Activated CD8-positive, alpha-beta memory T cell treated with anti-CD3 and anti-CD28 coated beads for 36 hours (primary cell): Measurements from ENCODE around the gene KDM2A. TPM values are rescaled to one million over a fixed set of nuclear protein-coding genes. Genes with fewer than 3 reads are reported as not detected.

Source experiments
- CTCF ChIA-PET: fragments of 350-600 bp; sonication (Branson Sonifier 250); formaldehyde crosslinking; loops from one replicate; lab custom pipeline; 2021; ENCODE audit warnings: antibody characterized with exemption; lab: Charles Lee
- POLR2A ChIA-PET: fragments of 350-600 bp; sonication (Branson Sonifier 250); formaldehyde crosslinking; loops from one replicate; lab custom pipeline; 2021; ENCODE audit warnings: antibody characterized with exemption; lab: Charles Lee
- total RNA-seq, 2 experiments: library from RNA; stranded (reverse); gene quantifications; one replicate each; pipeline ENCODE4 v1.2.3, GENCODE V29; 2021

The KDM2A gene
- total RNA-seq, 2 experiments from 2014 or later: 85.3 to 87.6 TPM

DNA sequence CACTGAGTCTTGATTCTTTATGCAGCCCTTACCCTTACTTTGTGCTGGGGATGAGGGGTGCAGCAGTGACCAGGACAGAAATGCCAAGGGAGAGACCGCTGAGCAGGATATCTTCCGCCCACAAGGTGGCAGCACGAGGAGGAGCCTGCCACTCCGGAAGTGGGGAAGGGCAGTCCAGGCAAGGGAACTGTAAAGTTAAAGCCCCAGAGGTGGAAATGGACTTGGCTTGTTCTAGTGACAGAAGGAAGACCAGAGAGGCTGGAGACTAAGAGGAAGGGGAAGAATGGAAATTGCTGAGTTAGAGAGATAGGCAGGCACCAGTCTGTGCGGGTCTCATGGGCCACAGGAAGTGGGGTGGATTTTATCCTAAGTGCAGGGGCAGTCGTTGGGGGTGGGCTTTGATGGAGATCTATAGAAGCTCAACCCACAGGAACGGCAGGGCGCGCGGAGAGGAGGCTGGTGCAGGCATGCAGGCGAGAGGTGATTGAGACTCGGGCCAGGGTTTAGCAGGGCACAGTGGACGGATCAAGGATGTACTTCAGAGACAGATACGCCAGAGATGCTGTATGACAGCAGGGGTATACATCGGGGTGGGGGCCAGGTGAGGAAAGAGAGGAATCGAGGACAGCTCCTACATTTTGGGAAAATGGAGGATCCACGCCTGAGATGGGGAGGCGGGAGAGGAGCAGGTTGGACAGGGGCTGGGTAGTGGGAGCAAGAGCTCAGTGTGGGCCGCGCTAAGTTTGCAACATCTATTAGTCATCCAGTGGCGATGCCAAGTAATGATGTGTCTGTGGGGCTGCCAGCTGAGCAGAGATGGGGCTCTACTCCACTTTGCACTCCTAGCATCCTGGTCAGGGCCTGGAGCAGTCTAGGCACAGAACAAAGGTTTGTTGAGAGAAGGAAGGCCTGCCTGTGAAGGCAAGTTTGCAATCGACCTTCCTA is 143.9 kb downstream of the KDM2A start:
- ChIA-PET CTCF (interaction anchor here (0.6 to 4.9 kb wide), 30 partner anchors 8 to 648 kb away, joined by 3 to 92 read pairs (median 4); partner anchors contain the start of genes ANKRD13D and POLD4), POLR2A (interaction anchor here (1.0 to 2.1 kb wide), 2 partner anchors 10 to 23 kb away, joined by 3 to 13 read pairs; no protein-coding TSS in a partner anchor)

DNA sequence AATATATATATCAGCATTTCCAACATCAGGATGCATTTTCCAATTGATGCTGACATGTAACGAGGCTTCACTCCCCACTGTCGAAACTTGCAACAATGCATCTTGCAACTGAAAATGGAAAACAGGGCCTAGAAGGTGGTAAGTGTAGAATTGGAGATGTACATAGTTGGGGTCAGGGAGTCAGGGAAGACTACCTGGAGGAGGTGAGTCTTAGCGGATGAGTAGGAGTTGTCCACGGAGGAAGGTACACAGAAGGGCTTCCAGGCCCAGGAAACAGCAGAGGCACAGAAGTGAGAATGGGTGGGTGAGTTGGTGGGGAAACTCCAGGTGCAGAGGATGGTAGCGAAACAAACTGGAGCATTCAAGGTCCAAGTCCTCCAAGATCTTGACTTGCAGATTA is 145.2 kb downstream of the KDM2A start:
- ChIA-PET CTCF (interaction anchor here (0.6 to 4.9 kb wide), 6 partner anchors 13 to 191 kb away, joined by 3 to 92 read pairs (median 4); no protein-coding TSS in a partner anchor), POLR2A (no interaction called here)

DNA sequence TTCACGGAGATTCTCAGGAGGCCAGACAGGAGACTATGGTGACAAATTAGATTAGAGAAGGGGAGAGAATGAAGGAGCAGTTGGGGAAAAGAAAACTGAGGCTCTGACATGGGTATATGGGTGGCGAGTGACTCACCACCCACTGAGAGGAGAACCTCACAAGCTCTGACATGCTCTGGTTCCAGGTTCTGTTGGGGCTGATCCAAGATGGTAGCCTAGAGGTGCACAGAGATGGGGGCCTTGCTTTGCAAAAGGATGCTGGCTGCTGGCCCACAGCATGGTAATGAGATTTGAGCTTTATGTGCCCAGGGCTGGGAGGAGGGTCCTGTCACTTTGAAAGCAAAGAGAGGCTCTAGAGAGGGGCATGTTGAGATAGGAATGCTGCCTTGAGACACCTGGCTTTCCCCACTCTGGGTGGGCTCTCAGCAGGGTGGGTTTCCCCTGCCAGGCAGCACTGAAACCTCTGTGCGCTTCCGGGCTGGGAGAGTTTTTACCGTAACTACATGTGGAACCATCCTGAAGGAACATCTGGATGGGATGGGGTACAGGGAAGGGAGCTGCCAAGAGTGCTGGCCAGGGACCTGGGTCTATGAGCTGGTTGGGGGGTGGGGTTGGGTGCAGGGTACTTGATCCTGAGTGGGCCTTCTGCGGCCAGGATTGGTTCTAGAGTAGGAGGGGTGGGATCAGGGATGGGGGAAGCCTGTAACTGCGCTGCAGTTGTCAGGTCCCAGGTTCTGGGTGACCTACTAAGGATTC is 146.0 kb downstream of the KDM2A start:
- POLR2A ChIA-PET: no interaction called here
- CTCF ChIA-PET: interaction anchor here (0.6 to 4.9 kb wide), 7 partner anchors 12 to 88 kb away, joined by 3 to 92 read pairs (median 3); partner anchors contain the start of genes ANKRD13D and POLD4

DNA sequence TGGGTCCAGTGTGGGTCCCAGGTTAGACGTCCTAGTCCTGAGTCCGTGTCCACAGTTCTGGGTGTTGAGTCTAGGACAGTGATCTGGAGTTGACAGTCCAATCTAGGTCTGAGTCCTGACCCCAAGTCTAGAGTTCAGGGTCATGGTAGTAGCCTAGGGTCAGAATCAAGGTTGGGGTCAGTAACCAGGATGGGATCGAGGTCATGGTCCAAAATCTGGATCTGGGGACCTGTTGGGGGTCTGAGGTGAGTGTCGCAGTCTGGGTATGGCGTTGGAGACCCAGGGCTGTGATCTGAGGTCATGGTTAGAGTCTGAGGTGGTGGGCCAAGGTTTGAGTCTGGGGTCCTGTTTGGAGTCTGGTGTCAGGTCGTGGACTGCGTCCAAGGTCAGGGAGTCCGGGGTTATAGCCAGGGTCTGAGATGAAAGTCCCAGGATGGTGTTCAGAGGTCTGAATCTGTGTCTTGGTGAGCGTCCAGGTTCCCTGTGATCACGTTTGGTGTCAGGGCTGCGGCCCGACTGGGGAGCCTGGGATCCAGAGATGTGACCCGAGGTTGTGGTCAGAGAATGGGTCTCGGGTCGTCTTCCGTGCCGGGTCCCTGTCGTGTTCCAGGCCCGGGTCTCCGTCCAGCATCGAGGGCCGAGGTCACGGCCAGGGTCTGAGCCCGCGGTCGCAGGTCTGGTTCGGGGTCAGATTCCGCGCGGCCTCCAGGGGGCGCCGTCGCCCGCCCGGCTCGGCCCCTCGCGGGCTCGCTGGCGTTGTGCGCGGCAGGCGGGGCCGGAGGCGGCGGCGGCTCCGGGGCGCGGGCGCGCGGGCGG is 146.8 kb downstream of the KDM2A start:
- POLR2A ChIA-PET: interaction anchor here (0.6 to 2.7 kb wide), 3 partner anchors 12 to 52 kb away, joined by 3 to 23 read pairs (median 6); no protein-coding TSS in a partner anchor
- CTCF ChIA-PET: interaction anchor here (0.6 to 7.4 kb wide), 13 partner anchors 11 to 117 kb away, joined by 3 to 92 read pairs (median 4); partner anchors contain the start of genes ANKRD13D and POLD4

DNA sequence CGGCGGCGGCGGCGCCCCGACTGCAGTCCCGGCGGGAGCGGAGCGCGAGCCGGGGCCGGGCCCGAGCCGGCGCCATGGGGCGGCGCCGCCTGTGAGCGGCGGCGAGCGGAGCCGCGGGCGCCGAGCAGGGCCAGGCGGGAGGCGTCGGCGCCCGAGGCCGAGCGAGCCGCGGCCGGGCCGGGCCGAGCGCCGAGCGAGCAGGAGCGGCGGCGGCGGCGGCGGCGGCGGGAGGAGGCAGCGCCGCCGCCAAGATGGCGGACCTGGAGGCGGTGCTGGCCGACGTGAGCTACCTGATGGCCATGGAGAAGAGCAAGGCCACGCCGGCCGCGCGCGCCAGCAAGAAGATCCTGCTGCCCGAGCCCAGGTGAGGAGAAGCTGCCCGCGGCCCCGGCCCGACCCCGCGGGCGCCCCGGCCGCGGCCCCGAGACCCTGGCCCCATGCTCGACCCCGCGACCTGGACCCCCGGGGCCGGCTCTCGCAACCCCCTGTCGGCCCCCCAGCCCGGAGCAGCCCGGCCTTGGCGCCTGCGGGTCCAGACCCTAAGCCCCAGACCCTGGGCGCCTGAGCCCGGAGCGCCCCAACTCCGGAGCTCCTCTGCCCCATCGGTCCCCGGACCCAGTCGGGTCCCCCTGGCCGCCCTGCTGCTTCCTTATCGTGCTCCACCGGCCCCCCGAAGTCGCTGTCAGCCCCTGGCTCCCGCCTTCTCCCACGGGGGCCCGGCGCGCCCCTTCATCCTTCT is 147.6 kb downstream of the KDM2A start, which contains the start of gene GRK2:
TSS of gene GRK2 (plus strand) at position 25 of the 739 bp plus-strand sequence. CDS start at position 252, 227 bp downstream.
- ChIA-PET CTCF (interaction anchor here (1.0 to 7.5 kb wide), 8 partner anchors 11 to 116 kb away, joined by 3 to 72 read pairs (median 6); partner anchors contain the start of gene ANKRD13D), POLR2A (interaction anchor here (0.6 to 2.7 kb wide), 3 partner anchors 11 to 51 kb away, joined by 3 to 23 read pairs (median 6); no protein-coding TSS in a partner anchor)

DNA sequence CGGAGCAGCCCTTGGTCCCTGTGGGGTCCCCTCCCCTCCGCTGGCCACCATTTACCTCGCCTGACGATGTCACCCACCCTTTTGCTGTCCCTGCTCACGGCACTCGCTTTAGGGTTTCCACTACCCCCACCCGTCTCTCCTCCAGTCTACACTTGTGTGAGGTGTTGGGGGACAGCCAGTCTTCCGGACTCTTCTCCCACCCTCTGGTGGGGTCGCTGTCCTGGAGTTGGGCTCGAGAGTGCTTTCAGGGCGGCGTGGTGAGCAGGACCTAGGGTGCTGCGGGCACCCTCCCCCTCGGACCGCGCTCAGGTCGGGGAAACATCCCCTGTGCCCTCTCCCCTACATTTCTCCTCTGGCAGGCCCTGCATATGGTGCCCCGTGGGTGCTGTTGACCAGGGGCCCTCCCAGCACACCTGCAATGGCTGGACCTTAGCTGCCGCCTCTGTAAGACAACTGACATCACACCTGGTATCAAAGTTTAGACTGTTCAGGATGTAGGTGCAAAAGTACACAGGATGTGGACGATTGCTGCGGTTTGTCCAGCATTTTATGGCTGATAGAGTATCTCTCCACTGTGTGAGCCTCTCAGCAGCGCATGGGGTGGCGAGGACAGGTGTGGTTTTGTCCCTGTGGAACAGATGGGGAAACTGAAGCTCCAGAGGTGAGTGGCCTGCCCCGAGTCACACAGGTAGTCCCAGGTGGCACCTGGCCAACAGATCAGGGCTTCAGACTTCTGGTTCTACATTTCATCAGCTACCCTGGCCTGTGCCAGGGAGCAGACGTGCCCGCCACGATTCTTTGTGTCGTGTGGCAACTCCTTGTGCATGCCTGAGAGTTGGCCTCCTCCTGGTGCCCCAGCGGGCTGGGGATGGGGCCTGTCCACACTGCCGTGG is 148.4 kb downstream of the KDM2A start:
- POLR2A ChIA-PET: interaction anchor here (0.7 to 7.3 kb wide), 7 partner anchors 10 to 170 kb away, joined by 3 to 73 read pairs (median 6); partner anchors contain the start of genes ANKRD13D and PTPRCAP
- CTCF ChIA-PET: interaction anchor here (0.6 to 7.5 kb wide), 16 partner anchors 8 to 136 kb away, joined by 3 to 72 read pairs (median 4); partner anchors contain the start of genes ANKRD13D and SSH3

- CTCF ChIA-PET: interaction anchor here (0.6 to 7.5 kb wide), 13 partner anchors 9 to 135 kb away, joined by 3 to 72 read pairs (median 4); partner anchors contain the start of genes ANKRD13D and SSH3
- POLR2A ChIA-PET: interaction anchor here (0.7 to 7.3 kb wide), 6 partner anchors 9 to 169 kb away, joined by 3 to 73 read pairs (median 8); partner anchors contain the start of genes ANKRD13D and PTPRCAP
Measured at GRCh38 chr11:67268081-67268961, 149.3 kb downstream of the KDM2A start.

DNA sequence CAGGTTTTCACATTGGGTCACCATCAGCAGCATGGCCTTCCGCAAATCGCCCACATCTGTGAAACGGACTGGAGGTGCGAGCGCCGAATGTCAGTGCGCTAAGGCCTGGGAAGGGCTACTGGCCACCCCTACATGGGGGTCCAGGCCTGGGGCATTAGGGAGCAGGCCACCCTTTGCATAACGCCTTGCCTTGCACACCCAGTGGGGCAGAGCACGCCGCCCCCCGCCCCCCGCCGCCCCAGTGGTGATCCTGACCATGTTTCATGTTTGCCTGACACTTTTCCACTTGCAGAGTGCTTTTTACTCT is 149.9 kb downstream of the KDM2A start:
- POLR2A ChIA-PET: interaction anchor here (0.7 to 7.3 kb wide), 3 partner anchors 8 to 133 kb away, joined by 3 to 73 read pairs (median 11); partner anchors contain the start of genes ANKRD13D and PPP1CA

DNA sequence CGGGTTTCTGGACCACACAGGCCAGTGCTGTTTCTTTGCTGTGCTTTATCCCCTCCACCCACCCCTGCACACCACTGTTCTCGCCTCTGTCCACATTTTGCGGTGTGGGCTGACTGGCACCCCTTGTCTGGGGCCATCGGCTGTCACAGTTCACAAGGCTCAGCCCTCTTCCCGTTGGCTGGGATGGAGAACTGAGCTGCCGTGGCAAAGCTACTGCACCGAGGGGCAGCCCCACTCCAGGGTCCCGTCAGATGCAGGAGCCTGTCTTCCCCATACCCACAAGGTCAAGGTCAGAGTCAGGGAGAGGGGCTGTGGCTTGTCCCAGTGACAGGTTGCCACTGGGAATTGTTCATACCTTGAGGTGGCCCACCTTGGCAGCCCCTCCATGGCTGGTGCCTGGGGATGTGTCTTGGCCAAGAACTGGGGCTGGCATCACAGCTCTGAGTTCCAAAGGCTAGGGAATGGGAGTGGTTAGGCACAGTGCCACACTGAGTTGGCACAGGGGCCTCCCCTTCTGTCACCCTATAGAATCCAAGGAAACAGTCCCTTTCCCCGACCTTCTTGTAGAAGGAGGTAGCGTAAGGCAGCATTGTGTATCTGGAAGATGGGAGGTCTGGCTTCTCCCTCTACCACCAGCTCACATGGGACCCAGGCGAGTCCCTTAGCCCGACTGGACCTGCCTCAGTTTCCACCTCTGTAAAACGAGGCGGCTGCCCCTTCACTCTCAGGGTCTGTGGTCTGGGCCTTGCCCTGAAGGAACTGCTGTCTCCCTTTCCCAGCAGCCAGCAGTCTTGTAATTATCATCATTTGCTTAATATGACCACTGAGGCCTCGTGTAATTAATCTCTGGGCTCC is 150.6 kb downstream of the KDM2A start:
- CTCF ChIA-PET: interaction anchor here (0.8 to 7.5 kb wide), 5 partner anchors 7 to 113 kb away, joined by 3 to 72 read pairs (median 11); partner anchors contain the start of gene ANKRD13D
- POLR2A ChIA-PET: interaction anchor here (0.7 to 7.3 kb wide), 2 partner anchors 17 to 132 kb away, joined by 3 to 73 read pairs; partner anchors contain the start of genes ANKRD13D and PPP1CA

More for the DNA sequence above, 149.9 kb downstream of the KDM2A start:
- CTCF ChIA-PET: interaction anchor here (1.9 to 7.5 kb wide), 3 partner anchors 8 to 46 kb away, joined by 8 to 72 read pairs (median 53); partner anchors contain the start of gene ANKRD13D

- POLR2A ChIA-PET: interaction anchor here (0.6 to 7.3 kb wide), 4 partner anchors 17 to 131 kb away, joined by 3 to 73 read pairs (median 6); partner anchors contain the start of genes ANKRD13D and PPP1CA
- CTCF ChIA-PET: interaction anchor here (0.6 to 7.5 kb wide), 7 partner anchors 8 to 102 kb away, joined by 4 to 72 read pairs (median 11); partner anchors contain the start of gene ANKRD13D
Measured at GRCh38 chr11:67270256-67271204, 151.5 kb downstream of the KDM2A start.

- ChIA-PET POLR2A (interaction anchor here (0.6 to 7.3 kb wide), 7 partner anchors 9 to 130 kb away, joined by 3 to 73 read pairs (median 3); partner anchors contain the start of genes ANKRD13D and PPP1CA), CTCF (interaction anchor here (1.1 to 7.5 kb wide), 8 partner anchors 9 to 81 kb away, joined by 3 to 72 read pairs (median 8); partner anchors contain the start of genes ANKRD13D and SSH3)
Measured at GRCh38 chr11:67271205-67271540, 152.1 kb downstream of the KDM2A start.
